IPS-18c (cell line): Measurements from ENCODE around the gene MAGT1.
"Not testable (repeated sequence)": the region's sequence is repeated elsewhere in the genome, so short reads cannot be mapped to it uniquely, and the experiment has no call there.

Source experiments
- H3K4me3 ChIP-seq: 2 replicates; pipeline ENCODE4 v1.7.0; 2013; ENCODE audit warnings: low read depth, mild to moderate bottlenecking, low read length, moderate library complexity; ENCODE audit not compliant: insufficient read depth
- H3K9me3 ChIP-seq: one replicate; pipeline ENCODE4 v1.6.1; 2013; ENCODE audit warnings: mild to moderate bottlenecking, low read length, moderate library complexity; ENCODE audit not compliant: control insufficient read depth, insufficient read depth

MAGT1 gene

GRCh38 chrX:77894921-77895886 lies at the start of gene MAGT1:
MAGT1 (minus strand) TSS chrX:77895435; CDS start chrX:77895410, 25 bp downstream.
- Histone ChIP-seq H3K9me3 (peaks cover 6% of the 10 kb centered on the region), H3K4me3 (peak within 1 kb of the TSS; percentile 67)

- H3K9me3 ChIP-seq, H3K4me3 ChIP-seq: not testable (repeated sequence)
Measured at GRCh38 chrX:77945031-77945430, 49.8 kb upstream of the MAGT1 start.

GRCh38 chrX:77938083-77938680 lies 42.9 kb upstream of the MAGT1 start:
- no peak overlapping the region for H3K4me3 ChIP-seq
- H3K9me3 ChIP-seq, result peaks cover 3% of the 10 kb centered on the region

GRCh38 chrX:77937291-77937690 lies 42.1 kb upstream of the MAGT1 start:
- no peak overlapping the region for H3K4me3 ChIP-seq
- H3K9me3 ChIP-seq, result peaks cover 5% of the 10 kb centered on the region

- no peak overlapping the region for H3K4me3 ChIP-seq
- peaks cover 5% of the 10 kb centered on the region for H3K9me3 ChIP-seq
Measured at GRCh38 chrX:77936299-77936698, 41.1 kb upstream of the MAGT1 start.

GRCh38 chrX:77935886-77936285 lies 40.7 kb upstream of the MAGT1 start:
- H3K4me3 ChIP-seq, result no peak overlapping the region

GRCh38 chrX:77930581-77930980 lies 35.3 kb upstream of the MAGT1 start:
- no peak overlapping the region for H3K4me3 ChIP-seq
- peaks cover 5% of the 10 kb centered on the region for H3K9me3 ChIP-seq

More at GRCh38 chrX:77935886-77936285, 40.7 kb upstream of the MAGT1 start:
- peaks cover 5% of the 10 kb centered on the region for H3K9me3 ChIP-seq

- Histone ChIP-seq H3K4me3 (no peak overlapping the region), H3K9me3 (no peaks in the 10 kb centered on the region)
Measured at GRCh38 chrX:77925764-77926163, 30.5 kb upstream of the MAGT1 start.

GRCh38 chrX:77924320-77924859 lies 29.2 kb upstream of the MAGT1 start:
- Histone ChIP-seq H3K9me3 (no peaks in the 10 kb centered on the region), H3K4me3 (no peak overlapping the region)

GRCh38 chrX:77922787-77923186 lies 27.6 kb upstream of the MAGT1 start:
- no peak overlapping the region for H3K4me3 ChIP-seq
- no peaks in the 10 kb centered on the region for H3K9me3 ChIP-seq

- not testable (repeated sequence) for H3K9me3 ChIP-seq, H3K4me3 ChIP-seq
Measured at GRCh38 chrX:77919370-77919769, 24.1 kb upstream of the MAGT1 start.

GRCh38 chrX:77918568-77918967 lies 23.3 kb upstream of the MAGT1 start:
- no peaks in the 10 kb centered on the region for H3K9me3 ChIP-seq
- H3K4me3 ChIP-seq, result no peak overlapping the region

GRCh38 chrX:77917294-77917933 lies 22.2 kb upstream of the MAGT1 start:
- no peak overlapping the region for H3K4me3 ChIP-seq
- H3K9me3 ChIP-seq, result no peaks in the 10 kb centered on the region

GRCh38 chrX:77910108-77910840 lies 15.0 kb upstream of the MAGT1 start, which contains the start of gene ATP7A:
ATP7A (plus strand) TSS chrX:77910693; CDS start chrX:77971642, 60,949 bp downstream.
- H3K4me3 ChIP-seq, result peak within 1 kb of the TSS; percentile 43

GRCh38 chrX:77901506-77901905 lies 6.3 kb upstream of the MAGT1 start:
- no peak overlapping the region for H3K4me3 ChIP-seq
- H3K9me3 ChIP-seq, result peaks cover 2% of the 10 kb centered on the region

More at GRCh38 chrX:77910108-77910840, 15.0 kb upstream of the MAGT1 start, which contains the start of gene ATP7A:
- peaks cover 2% of the 10 kb centered on the region for H3K9me3 ChIP-seq

- Histone ChIP-seq H3K4me3 (peak overlapping the region; percentile 34), H3K9me3 (peaks cover 2% of the 10 kb centered on the region)
Measured at GRCh38 chrX:77900688-77901087, 5.5 kb upstream of the MAGT1 start.
